Neuronal stem cell (in vitro differentiated cells): ENCODE measurements around the gene ST8SIA6.
"Not testable (repeated sequence)": the region's sequence is repeated elsewhere in the genome, so short reads cannot be mapped to it uniquely, and the experiment has no call there.

Experiments
- DNase-seq: peaks from one replicate; pipeline ENCODE4 v3.0.0-alpha.2; 2013; ENCODE audit warnings: low spot score
- H2AFZ ChIP-seq: one replicate; pipeline ENCODE4 v1.6.1; 2013; ENCODE audit warnings: mild to moderate bottlenecking, low read length, inconsistent platforms
- H2AK5ac ChIP-seq: 2 replicates; pipeline ENCODE4 v1.6.1; 2013; ENCODE audit warnings: low read depth, mild to moderate bottlenecking, inconsistent platforms, low read length, moderate library complexity, mixed read lengths
- H2BK120ac ChIP-seq: 2 replicates; pipeline ENCODE4 v1.6.1; 2013; ENCODE audit warnings: low read depth, mild to moderate bottlenecking, inconsistent platforms, low read length, moderate library complexity, mixed read lengths
- H2BK12ac ChIP-seq: one replicate; pipeline ENCODE4 v1.6.1; 2013; ENCODE audit warnings: low read length, inconsistent platforms
- H2BK15ac ChIP-seq: 2 replicates; pipeline ENCODE4 v1.6.1; 2013; ENCODE audit warnings: mild to moderate bottlenecking, low read length, inconsistent platforms, mixed read lengths
- H2BK5ac ChIP-seq: one replicate; pipeline ENCODE4 v1.6.1; 2013; ENCODE audit warnings: inconsistent platforms, mild to moderate bottlenecking, low read length, moderate library complexity
- H3K14ac ChIP-seq: one replicate; pipeline ENCODE4 v1.6.1; 2013; ENCODE audit warnings: low read length, inconsistent platforms
- H3K18ac ChIP-seq: 2 replicates; pipeline ENCODE4 v1.6.1; 2013; ENCODE audit warnings: low read length, inconsistent platforms
- H3K23ac ChIP-seq: 2 replicates; pipeline ENCODE4 v1.6.1; 2013; ENCODE audit warnings: low read depth, mild to moderate bottlenecking, mixed read lengths, low read length, inconsistent platforms; ENCODE audit not compliant: poor library complexity
- H3K27ac ChIP-seq: replicated peaks from 3 replicates; pipeline ENCODE4 v1.5.1; 2013; ENCODE audit warnings: low read length, inconsistent platforms
- H3K27me3 ChIP-seq, 3 experiments: 2 replicates each; pipeline ENCODE4 v1.6.1; 2013; ENCODE audit warnings: low read length in 3 of 3, mild to moderate bottlenecking in 2 of 3, inconsistent platforms in 1 of 3, low read depth in 1 of 3, mixed read lengths in 1 of 3, moderate library complexity in 1 of 3; ENCODE audit not compliant: control insufficient read depth in 3 of 3, insufficient read depth in 3 of 3
- H3K36me3 ChIP-seq, 2 donors: replicated peaks in 1 of 2; 2 replicates each; pipeline ENCODE4 v1.6.1; 2013; ENCODE audit warnings: low read length in 2 of 2; ENCODE audit not compliant: control insufficient read depth in 2 of 2, insufficient read depth in 2 of 2
- H3K4ac ChIP-seq: 2 replicates; pipeline ENCODE4 v1.6.1; 2013; ENCODE audit warnings: inconsistent platforms, mild to moderate bottlenecking, low read length, moderate library complexity
- H3K4me1 ChIP-seq, 2 donors: 1 replicate in 1 of 2; 2 replicates in 1 of 2; pipeline ENCODE4 v1.6.1; 2013; ENCODE audit warnings: low read length in 2 of 2, low read depth in 1 of 2; ENCODE audit not compliant: control insufficient read depth in 2 of 2, insufficient read depth in 1 of 2
- H3K4me2 ChIP-seq: one replicate; pipeline ENCODE4 v1.6.1; 2013; ENCODE audit warnings: mild to moderate bottlenecking, low read length, inconsistent platforms; ENCODE audit not compliant: insufficient read depth, poor library complexity, severe bottlenecking
- H3K4me3 ChIP-seq, 2 donors: 2 replicates each; pipeline ENCODE4 v1.5.1; 2013; ENCODE audit warnings: low read length in 2 of 2, mild to moderate bottlenecking in 2 of 2, inconsistent platforms in 1 of 2, moderate library complexity in 1 of 2
- H3K79me1 ChIP-seq: one replicate; pipeline ENCODE4 v1.6.1; 2013; ENCODE audit warnings: low read depth, mild to moderate bottlenecking, inconsistent platforms, low read length, moderate library complexity
- H3K9ac ChIP-seq: one replicate; pipeline ENCODE4 v1.6.1; 2013; ENCODE audit warnings: mild to moderate bottlenecking, low read depth, low read length, inconsistent platforms; ENCODE audit not compliant: poor library complexity
- H3K9me3 ChIP-seq, 2 donors: replicated peaks in 1 of 2; 2 replicates each; pipeline versions ENCODE3 to v1.6.1; 2013; ENCODE audit warnings: low read length in 2 of 2, mild to moderate bottlenecking in 2 of 2, inconsistent platforms in 1 of 2, low read depth in 1 of 2, mixed read lengths in 1 of 2, moderate library complexity in 1 of 2; ENCODE audit not compliant: control insufficient read depth in 2 of 2, insufficient read depth in 1 of 2
- H4K8ac ChIP-seq: one replicate; pipeline ENCODE4 v1.6.1; 2013; ENCODE audit warnings: low read depth, mild to moderate bottlenecking, inconsistent platforms, low read length, moderate library complexity
- H4K91ac ChIP-seq: one replicate; pipeline ENCODE4 v1.6.1; 2013; ENCODE audit warnings: low read length, low read depth, mild to moderate bottlenecking, inconsistent platforms; ENCODE audit not compliant: poor library complexity
- WGBS, 2 donors: extraction: QIAGEN DNeasy Blood & Tissue Kit; methylation state at CpG; one replicate each; pipeline ENCODE4 v1.1.7; 2013; ENCODE audit warnings: missing lambda C conversion rate in 2 of 2, mixed read lengths in 1 of 2; ENCODE audit not compliant: insufficient read length in 2 of 2, insufficient replicate concordance in 1 of 2; ENCODE audit errors: extremely low coverage in 2 of 2; 5-methylcytosine and 5-hydroxymethylcytosine counted together

Gene ST8SIA6

GRCh38 chr10:17443707-17444387, 10.5 kb downstream of the ST8SIA6 start:
- Histone ChIP-seq H3K9ac (no peak overlapping the region), H2BK5ac (no peak overlapping the region), H3K23ac (no peak overlapping the region), H2AK5ac (no peak overlapping the region), H3K27me3 (peaks cover 0 to 9% (median 0%) of the 10 kb centered on the region in 3 experiments), H3K4me1 (peaks cover 0 to 6% of the 10 kb centered on the region in 2 donors), H3K4me2 (no peak overlapping the region), H3K4me3 (no peak overlapping the region), H3K36me3 (peaks cover 0 to 4% of the 10 kb centered on the region in 2 donors), H4K8ac (no peak overlapping the region), H3K9me3 (peaks cover 0 to 3% of the 10 kb centered on the region in 2 donors), H3K4ac (no peak overlapping the region), H2BK15ac (no peak overlapping the region), H2BK120ac (no peak overlapping the region), H3K79me1 (no peaks in the 10 kb centered on the region), H3K14ac (no peak overlapping the region), H3K18ac (no peak overlapping the region), H2BK12ac (no peak overlapping the region), H2AFZ (no peak overlapping the region), H4K91ac (no peak overlapping the region), H3K27ac (no peak overlapping the region)
- no peak for DNase-seq
- WGBS, 2 donors: no CpG with 5 or more reads among the region's 11 CpGs

- no peak overlapping the region for H3K18ac ChIP-seq
- H4K91ac ChIP-seq: no peak overlapping the region
- DNase-seq: no peak
- peaks cover 0 to 2% of the 10 kb centered on the region in 2 donors for H3K36me3 ChIP-seq
- no peak overlapping the region for H2BK120ac ChIP-seq
- no peak overlapping the region for H2BK5ac ChIP-seq
- peaks cover 0 to 8% (median 0%) of the 10 kb centered on the region in 3 experiments for H3K27me3 ChIP-seq
- no peak overlapping the region for H4K8ac ChIP-seq
- H3K14ac ChIP-seq: no peak overlapping the region
- H3K4me2 ChIP-seq: no peak overlapping the region
- no peak overlapping the region for H2AFZ ChIP-seq
- H3K79me1 ChIP-seq: no peaks in the 10 kb centered on the region
- H3K9me3 ChIP-seq: no peaks in the 10 kb centered on the region
- no peaks in the 10 kb centered on the region for H3K4me1 ChIP-seq
- H3K4ac ChIP-seq: no peak overlapping the region
- H3K27ac ChIP-seq: no peak overlapping the region
- no peak overlapping the region for H2AK5ac ChIP-seq
- no peak overlapping the region for H3K4me3 ChIP-seq
- WGBS, 2 donors: no CpG with 5 or more reads among the region's 1 CpG
- no peak overlapping the region for H3K23ac ChIP-seq
- no peak overlapping the region for H2BK15ac ChIP-seq
- no peak overlapping the region for H3K9ac ChIP-seq
- no peak overlapping the region for H2BK12ac ChIP-seq
Observed at GRCh38 chr10:17438583-17438982, 15.8 kb downstream of the ST8SIA6 start.

GRCh38 chr10:17436578-17436977, 17.8 kb downstream of the ST8SIA6 start:
- DNase-seq, H2AFZ ChIP-seq, H3K9me3 ChIP-seq: not testable (repeated sequence)

GRCh38 chr10:17435953-17436352, 18.4 kb downstream of the ST8SIA6 start:
- H3K79me1 ChIP-seq: no peaks in the 10 kb centered on the region
- no peaks in the 10 kb centered on the region for H3K4me1 ChIP-seq
- H2BK5ac ChIP-seq: no peak overlapping the region
- no peak overlapping the region for H2BK120ac ChIP-seq
- H3K4ac ChIP-seq: no peak overlapping the region
- H2BK15ac ChIP-seq: no peak overlapping the region
- no peak overlapping the region for H3K4me3 ChIP-seq
- H2BK12ac ChIP-seq: no peak overlapping the region
- H3K23ac ChIP-seq: no peak overlapping the region
- no peak for DNase-seq
- H3K9me3 ChIP-seq: no peaks in the 10 kb centered on the region
- no peak overlapping the region for H2AFZ ChIP-seq
- peaks cover 0 to 8% (median 0%) of the 10 kb centered on the region in 3 experiments for H3K27me3 ChIP-seq
- H3K36me3 ChIP-seq: peaks cover 0 to 2% of the 10 kb centered on the region in 2 donors
- no peak overlapping the region for H3K14ac ChIP-seq
- no CpG with 5 or more reads among the region's 4 CpGs for WGBS, 2 donors
- H3K27ac ChIP-seq: no peak overlapping the region
- no peak overlapping the region for H2AK5ac ChIP-seq
- no peak overlapping the region for H4K91ac ChIP-seq
- H4K8ac ChIP-seq: no peak overlapping the region
- H3K9ac ChIP-seq: no peak overlapping the region
- no peak overlapping the region for H3K4me2 ChIP-seq
- no peak overlapping the region for H3K18ac ChIP-seq

More at GRCh38 chr10:17436578-17436977, 17.8 kb downstream of the ST8SIA6 start:
- H2BK12ac ChIP-seq, H3K4me1 ChIP-seq, H2BK120ac ChIP-seq, H3K14ac ChIP-seq, H4K91ac ChIP-seq, H3K18ac ChIP-seq, H2AK5ac ChIP-seq, H3K4ac ChIP-seq, H3K23ac ChIP-seq, H3K36me3 ChIP-seq, H3K4me3 ChIP-seq, H3K4me2 ChIP-seq, H2BK15ac ChIP-seq, H2BK5ac ChIP-seq, H3K79me1 ChIP-seq, H3K27me3 ChIP-seq, H3K9ac ChIP-seq, H4K8ac ChIP-seq, H3K27ac ChIP-seq: not testable (repeated sequence)
- no CpG with 5 or more reads among the region's 2 CpGs for WGBS, 2 donors
